Putamen (tissue), 1 donor: ENCODE data around the gene KRTAP20-4.

Source experiments
- DNase-seq: peaks from one replicate; pipeline ENCODE4 v3.0.0-alpha.2; 2016; ENCODE audit warnings: low spot score

Gene KRTAP20-4

GRCh38 chr21:30652891-30653290 is 32.5 kb downstream of the KRTAP20-4 start:
- DNase-seq, result no peak

DNA sequence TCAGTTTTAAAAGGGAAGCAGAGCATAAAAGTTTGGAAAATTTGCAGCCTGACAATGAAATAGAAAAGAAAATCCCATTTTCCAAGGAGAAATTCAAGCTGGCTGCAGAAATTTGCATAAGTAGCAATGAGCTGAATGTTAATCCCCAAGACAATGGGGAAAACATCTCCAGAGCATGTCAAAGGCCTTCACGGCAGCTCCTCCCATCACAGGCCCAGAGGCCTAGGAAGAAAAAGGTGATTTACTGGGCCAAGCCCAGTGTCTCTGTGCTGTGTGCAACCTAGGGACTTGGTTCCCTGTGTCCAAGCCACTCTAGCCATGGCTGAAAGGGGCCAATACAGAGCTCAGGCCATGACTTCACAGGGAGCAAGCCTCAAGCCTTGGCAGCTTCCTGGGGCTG is 48.3 kb downstream of the KRTAP20-4 start:
- no peak for DNase-seq
